Osteoblast (primary cell): ENCODE measurements around the gene CNIH2. TPM values are rescaled to one million over a fixed set of nuclear protein-coding genes. Genes with fewer than 3 reads are reported as not detected.

Experiments
- DNase-seq: peaks from one replicate; pipeline ENCODE4 v3.0.0; 2011; ENCODE audit warnings: low spot score, mixed read lengths; ENCODE audit not compliant: insufficient read length; ENCODE audit errors: missing footprints
- H2AFZ ChIP-seq: 2 replicates; pipeline ENCODE4 v1.6.0; 2011; ENCODE audit warnings: mild to moderate bottlenecking, low read length
- H3K27ac ChIP-seq: 2 replicates; pipeline ENCODE4 v1.5.1; 2011; ENCODE audit warnings: mild to moderate bottlenecking, low read depth, low read length, moderate library complexity
- H3K27me3 ChIP-seq: 2 replicates; pipeline ENCODE4 v1.6.0; 2012; ENCODE audit warnings: mild to moderate bottlenecking, control low read depth, inconsistent platforms, low read length, moderate library complexity; ENCODE audit not compliant: insufficient read depth
- H3K36me3 ChIP-seq: 2 replicates; pipeline ENCODE4 v1.5.1; 2011; ENCODE audit warnings: mild to moderate bottlenecking, low read length, control low read depth, moderate library complexity; ENCODE audit not compliant: insufficient read depth
- H3K4me1 ChIP-seq: 2 replicates; pipeline ENCODE4 v1.5.1; 2011; ENCODE audit warnings: mild to moderate bottlenecking, low read length, control low read depth, moderate library complexity; ENCODE audit not compliant: insufficient read depth
- H3K4me2 ChIP-seq: 2 replicates; pipeline ENCODE4 v1.6.0; 2011; ENCODE audit warnings: mild to moderate bottlenecking, low read length; ENCODE audit not compliant: insufficient read depth
- H3K4me3 ChIP-seq: fragments of 200-600 bp; sonication (generic); 3 replicates; pipeline ENCODE4 v1.5.1; 2012; ENCODE audit warnings: mild to moderate bottlenecking, low read length, inconsistent platforms; ENCODE audit not compliant: insufficient read depth
- H3K79me2 ChIP-seq: 2 replicates; pipeline ENCODE4 v1.6.0; 2012; ENCODE audit warnings: mild to moderate bottlenecking, low read length, control low read depth, inconsistent platforms; ENCODE audit not compliant: insufficient read depth
- H3K9me3 ChIP-seq: 2 replicates; pipeline ENCODE4 v1.5.1; 2011; ENCODE audit warnings: low read depth, low read length, control low read depth
- H4K20me1 ChIP-seq: 2 replicates; pipeline ENCODE4 v1.6.0; 2012; ENCODE audit warnings: mild to moderate bottlenecking, low read length, control low read depth; ENCODE audit not compliant: insufficient read depth
- CTCF ChIP-seq: IDR thresholded peaks from 2 replicates; pipeline ENCODE4 v1.5.1; 2011; ENCODE audit warnings: mild to moderate bottlenecking, low read depth, low read length, moderate library complexity; ENCODE audit errors: extremely low read depth
- total RNA-seq: library from RNA; depleted of rRNA; stranded (reverse); fragments of >200 nt; gene quantifications from 2 replicates; pipeline ENCODE4 v1.2.3, GENCODE V29; 2012

The CNIH2 gene
- total RNA-seq, 1 donor, result not detected

DNA sequence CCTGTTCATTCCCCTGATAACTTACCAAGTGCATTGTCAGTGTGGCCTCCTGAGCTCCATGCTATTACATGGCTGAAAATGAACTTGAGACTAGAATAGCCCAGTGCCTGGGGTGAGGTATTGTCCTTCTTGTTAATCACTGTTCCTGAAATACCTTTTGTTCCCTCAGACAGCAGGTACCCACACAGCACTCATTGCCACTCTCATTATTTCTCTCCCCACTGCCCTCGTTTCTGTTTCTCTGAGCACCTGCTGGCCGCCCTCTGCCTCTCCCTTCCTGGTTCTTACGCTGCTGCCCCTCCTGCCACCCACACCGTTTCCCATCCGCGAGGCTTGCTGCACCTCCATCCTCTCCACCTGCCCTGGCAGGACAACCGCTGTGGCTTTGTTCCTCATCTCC is 46.4 kb upstream of the CNIH2 start:
- H3K9me3 ChIP-seq, result no peaks in the 10 kb centered on the region
- peak; percentile 77 for DNase-seq
- no peak overlapping the region for H2AFZ ChIP-seq
- no peak overlapping the region for H3K27ac ChIP-seq
- no peak overlapping the region for H3K4me3 ChIP-seq
- TF ChIP-seq CTCF, result no peak
- no peaks in the 10 kb centered on the region for H3K4me1 ChIP-seq
- H3K27me3 ChIP-seq, result no peaks in the 10 kb centered on the region
- H3K79me2 ChIP-seq, result no peaks in the 10 kb centered on the region
- no peak overlapping the region for H3K4me2 ChIP-seq
- H4K20me1 ChIP-seq, result no peaks in the 10 kb centered on the region
- peaks cover 68% of the 10 kb centered on the region for H3K36me3 ChIP-seq

GRCh38 chr11:66232769-66233168 is 45.2 kb upstream of the CNIH2 start:
- H3K36me3 ChIP-seq, result peaks cover 63% of the 10 kb centered on the region
- peak; percentile 26 for DNase-seq

DNA sequence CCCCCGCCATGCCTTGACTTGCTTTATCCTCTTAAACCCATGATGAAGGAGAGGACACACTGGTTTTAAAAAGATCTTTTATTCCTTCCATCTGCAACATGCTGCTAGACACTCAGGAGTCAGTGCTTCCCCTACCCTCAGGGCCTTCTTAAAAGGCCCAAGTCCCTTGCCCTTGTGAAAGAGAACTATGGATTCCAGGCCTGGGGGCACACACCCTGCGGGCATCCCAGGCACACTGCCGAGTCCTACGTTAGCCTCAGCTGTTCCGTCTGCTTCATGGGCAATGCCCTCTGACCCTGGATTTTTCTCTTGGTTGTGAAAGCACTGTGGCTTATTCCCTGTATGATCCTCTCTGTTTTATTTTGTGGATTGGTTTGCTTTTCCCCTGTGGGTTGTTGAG is 44.7 kb upstream of the CNIH2 start:
- peaks cover 59% of the 10 kb centered on the region for H3K36me3 ChIP-seq
- H3K4me1 ChIP-seq, result no peaks in the 10 kb centered on the region
- H3K27ac ChIP-seq, result no peak overlapping the region
- H2AFZ ChIP-seq, result no peak overlapping the region
- H3K4me3 ChIP-seq, result no peak overlapping the region
- no peaks in the 10 kb centered on the region for H4K20me1 ChIP-seq
- H3K4me2 ChIP-seq, result no peak overlapping the region
- H3K9me3 ChIP-seq, result no peaks in the 10 kb centered on the region
- no peaks in the 10 kb centered on the region for H3K27me3 ChIP-seq
- peak; percentile 49 for DNase-seq
- no peak for TF ChIP-seq CTCF
- no peaks in the 10 kb centered on the region for H3K79me2 ChIP-seq

More at GRCh38 chr11:66232769-66233168, 45.2 kb upstream of the CNIH2 start:
- no peaks in the 10 kb centered on the region for H3K9me3 ChIP-seq
- no peak for TF ChIP-seq CTCF
- no peaks in the 10 kb centered on the region for H3K27me3 ChIP-seq
- no peaks in the 10 kb centered on the region for H4K20me1 ChIP-seq
- H3K4me2 ChIP-seq, result no peak overlapping the region
- no peak overlapping the region for H3K27ac ChIP-seq
- H3K79me2 ChIP-seq, result no peaks in the 10 kb centered on the region
- H2AFZ ChIP-seq, result no peak overlapping the region
- no peak overlapping the region for H3K4me3 ChIP-seq
- H3K4me1 ChIP-seq, result no peaks in the 10 kb centered on the region

DNA sequence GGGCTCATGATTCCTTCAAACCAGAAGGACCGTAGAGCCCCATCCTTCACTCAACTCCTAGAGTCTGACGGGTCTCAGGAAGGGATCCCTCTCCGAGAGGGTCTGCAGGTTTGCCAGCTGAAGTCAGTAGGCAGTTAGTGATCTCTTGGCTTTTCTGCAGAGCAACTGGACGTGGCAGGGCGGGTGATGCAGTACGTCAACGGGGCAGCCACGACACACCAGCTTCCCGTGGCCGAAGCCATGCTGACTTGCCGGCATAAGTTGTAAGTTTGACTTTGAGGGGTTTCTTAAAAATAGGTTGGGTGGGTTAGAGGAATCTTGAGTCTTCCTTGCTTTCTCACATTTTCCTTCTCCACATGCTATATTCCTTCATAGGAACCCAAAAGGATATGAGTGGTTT is 42.8 kb upstream of the CNIH2 start:
- Histone ChIP-seq H3K4me1 (no peaks in the 10 kb centered on the region), H3K36me3 (peaks cover 66% of the 10 kb centered on the region)

More for the DNA sequence above, 42.8 kb upstream of the CNIH2 start:
- no peaks in the 10 kb centered on the region for H3K9me3 ChIP-seq
- no peak overlapping the region for H3K4me2 ChIP-seq
- H3K27me3 ChIP-seq, result no peaks in the 10 kb centered on the region
- no peak for TF ChIP-seq CTCF
- H4K20me1 ChIP-seq, result no peaks in the 10 kb centered on the region
- no peak overlapping the region for H3K27ac ChIP-seq
- no peak overlapping the region for H2AFZ ChIP-seq
- H3K79me2 ChIP-seq, result no peaks in the 10 kb centered on the region
- no peak overlapping the region for H3K4me3 ChIP-seq
- peak; percentile 58 for DNase-seq
